GM20431 (cell line): ENCODE measurements around the gene CARD18.

Experiments used
- in situ Hi-C: fragments of 300-500 bp; cut with MseI, MboI; formaldehyde crosslinking; loops from one replicate; pipeline ENCODE4 v1.15.0; 2020; ENCODE audit warnings: low sequenced_read_pairs; ENCODE audit not compliant: unreplicated experiment

The CARD18 gene

GRCh38 chr11:105139669-105140068, at the start of gene CARD18:
TSS of gene CARD18 (minus strand) at chr11:105139769. CDS start at chr11:105139726, 43 bp downstream.
- in situ Hi-C loops, result no loop called here

GRCh38 chr11:105183987-105184386, 44.4 kb upstream of the CARD18 start:
- in situ Hi-C loops, result no loop called here

GRCh38 chr11:105183426-105183825, 43.9 kb upstream of the CARD18 start:
- in situ Hi-C loops, result no loop called here

- in situ Hi-C loops, result no loop called here
These were observed 42.0 kb upstream of the CARD18 start for GRCh38 chr11:105181521-105181920.

GRCh38 chr11:105181100-105181499, 41.5 kb upstream of the CARD18 start:
- in situ Hi-C loops, result no loop called here

- in situ Hi-C loops, result no loop called here
These were observed 40.1 kb upstream of the CARD18 start for GRCh38 chr11:105179542-105180278.

GRCh38 chr11:105177658-105178057, 38.1 kb upstream of the CARD18 start:
- in situ Hi-C loops, result no loop called here

- in situ Hi-C loops, result no loop called here
These were observed 28.9 kb upstream of the CARD18 start for GRCh38 chr11:105168457-105168856.

GRCh38 chr11:105167244-105167643, 27.7 kb upstream of the CARD18 start:
- in situ Hi-C loops, result no loop called here

GRCh38 chr11:105164208-105164607, 24.6 kb upstream of the CARD18 start:
- in situ Hi-C loops, result no loop called here

GRCh38 chr11:105162506-105162905, 22.9 kb upstream of the CARD18 start:
- in situ Hi-C loops, result no loop called here

- in situ Hi-C loops, result no loop called here
These were observed 18.9 kb upstream of the CARD18 start for GRCh38 chr11:105158436-105158835.

- in situ Hi-C loops, result no loop called here
These were observed 17.2 kb upstream of the CARD18 start for GRCh38 chr11:105156720-105157119.

- in situ Hi-C loops, result no loop called here
These were observed 16.7 kb upstream of the CARD18 start for GRCh38 chr11:105156231-105156630.

GRCh38 chr11:105155679-105156078, 16.1 kb upstream of the CARD18 start:
- in situ Hi-C loops, result no loop called here

- in situ Hi-C loops, result no loop called here
These were observed 13.8 kb upstream of the CARD18 start for GRCh38 chr11:105153392-105153791.

- in situ Hi-C loops, result no loop called here
These were observed 13.0 kb upstream of the CARD18 start for GRCh38 chr11:105152560-105152959.

- in situ Hi-C loops, result no loop called here
These were observed 12.5 kb upstream of the CARD18 start for GRCh38 chr11:105152021-105152512.

- in situ Hi-C loops, result no loop called here
These were observed 9.9 kb upstream of the CARD18 start for GRCh38 chr11:105149477-105149876.

- in situ Hi-C loops, result no loop called here
These were observed 8.7 kb upstream of the CARD18 start for GRCh38 chr11:105148241-105148640.

GRCh38 chr11:105144887-105145286, 5.3 kb upstream of the CARD18 start:
- in situ Hi-C loops, result no loop called here

GRCh38 chr11:105142167-105142566, 2.6 kb upstream of the CARD18 start:
- in situ Hi-C loops, result no loop called here
